MM.1S (cell line): ENCODE results near the gene TNFAIP8.

Experiments used
- CTCF ChIP-seq: fragments of 300-600 bp; sonication (generic); IDR thresholded peaks from 2 replicates; pipeline ENCODE4 v1.5.1; 2016; ENCODE audit warnings: antibody characterized with exemption, low read length, mixed read lengths
- EZH2 ChIP-seq: fragments of 300-600 bp; sonication (generic); optimal IDR thresholded peaks from 2 replicates; pipeline ENCODE3; 2017; ENCODE audit warnings: low read depth, mild to moderate bottlenecking, antibody characterized with exemption, low read length, mixed read lengths
- EZH2phosphoT487 ChIP-seq: fragments of 300-600 bp; sonication (generic); IDR thresholded peaks from 2 replicates; pipeline ENCODE4 v1.6.1; 2018; ENCODE audit warnings: antibody characterized with exemption, low read length

DNA sequence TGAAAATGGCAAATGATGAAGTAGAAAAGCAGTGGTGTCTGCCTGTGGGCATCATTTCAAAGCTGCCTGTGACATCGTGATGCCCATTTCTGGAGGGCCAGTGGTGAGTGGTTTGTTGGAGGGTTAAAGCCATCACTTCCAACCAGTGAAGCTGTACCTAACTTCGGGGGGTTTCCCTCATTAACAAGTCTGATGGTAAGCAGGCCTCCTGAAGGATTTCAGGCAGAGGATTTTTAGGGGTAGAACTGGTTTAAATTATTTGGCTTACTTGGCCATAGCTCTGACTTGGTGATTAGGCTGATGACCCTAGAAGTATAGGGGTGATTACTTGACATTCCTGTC lies 10.7 kb downstream of the TNFAIP8 start:
- TF ChIP-seq EZH2phosphoT487 (no peak), CTCF (no peak), EZH2 (no peak)
